ENCODE data around the gene CDC42EP3. TPM values are rescaled to one million over a fixed set of nuclear protein-coding genes. Genes with fewer than 3 reads are reported as not detected.

Gene CDC42EP3
- total RNA-seq, 1 donor from 2014 or later, result 65.5 TPM

DNA sequence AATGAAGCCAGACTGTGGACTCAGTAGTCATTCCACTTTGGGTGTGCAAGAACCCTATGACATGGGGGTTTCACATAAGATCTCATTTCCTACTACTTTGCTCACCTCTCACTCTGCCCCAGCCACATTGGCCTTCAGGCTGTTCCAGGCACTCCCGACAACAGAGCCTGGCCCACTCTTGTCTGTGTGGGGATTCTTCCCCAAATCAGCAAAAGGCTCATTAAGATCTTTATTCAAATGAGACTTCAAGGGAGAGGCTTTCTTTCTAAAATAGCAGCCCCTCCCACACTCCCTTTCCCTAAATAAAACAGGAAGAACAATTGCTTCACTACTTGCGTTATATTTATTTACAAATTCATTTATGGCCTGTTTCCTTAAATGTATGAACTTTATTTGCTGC lies 3.5 kb upstream of the CDC42EP3 start:
- DNase-seq (ENCODE audit: low spot score in 2 of 2), result no peak
- H3K27ac ChIP-seq, result peak overlapping the region in 1 of 2 donors; percentile 86
- intact Hi-C loops (cut with DNase I), result loop anchor here (5.0 kb wide), 4 partner anchors 58 to 258 kb away; no protein-coding TSS in a partner anchor
- H3K27me3 ChIP-seq, result no peaks in the 10 kb centered on the region
- TF ChIP-seq, protein P1, sequence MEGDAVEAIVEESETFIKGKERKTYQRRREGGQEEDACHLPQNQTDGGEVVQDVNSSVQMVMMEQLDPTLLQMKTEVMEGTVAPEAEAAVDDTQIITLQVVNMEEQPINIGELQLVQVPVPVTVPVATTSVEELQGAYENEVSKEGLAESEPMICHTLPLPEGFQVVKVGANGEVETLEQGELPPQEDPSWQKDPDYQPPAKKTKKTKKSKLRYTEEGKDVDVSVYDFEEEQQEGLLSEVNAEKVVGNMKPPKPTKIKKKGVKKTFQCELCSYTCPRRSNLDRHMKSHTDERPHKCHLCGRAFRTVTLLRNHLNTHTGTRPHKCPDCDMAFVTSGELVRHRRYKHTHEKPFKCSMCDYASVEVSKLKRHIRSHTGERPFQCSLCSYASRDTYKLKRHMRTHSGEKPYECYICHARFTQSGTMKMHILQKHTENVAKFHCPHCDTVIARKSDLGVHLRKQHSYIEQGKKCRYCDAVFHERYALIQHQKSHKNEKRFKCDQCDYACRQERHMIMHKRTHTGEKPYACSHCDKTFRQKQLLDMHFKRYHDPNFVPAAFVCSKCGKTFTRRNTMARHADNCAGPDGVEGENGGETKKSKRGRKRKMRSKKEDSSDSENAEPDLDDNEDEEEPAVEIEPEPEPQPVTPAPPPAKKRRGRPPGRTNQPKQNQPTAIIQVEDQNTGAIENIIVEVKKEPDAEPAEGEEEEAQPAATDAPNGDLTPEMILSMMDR (IDR thresholded peaks at IDR 0.05), result no peak
- H3K36me3 ChIP-seq, result no peaks in the 10 kb centered on the region
- H3K4me3 ChIP-seq, result no peak overlapping the region
- no peaks in the 10 kb centered on the region for H3K9me3 ChIP-seq
- peaks cover 0 to 8% of the 10 kb centered on the region in 2 donors for H3K4me1 ChIP-seq

DNA sequence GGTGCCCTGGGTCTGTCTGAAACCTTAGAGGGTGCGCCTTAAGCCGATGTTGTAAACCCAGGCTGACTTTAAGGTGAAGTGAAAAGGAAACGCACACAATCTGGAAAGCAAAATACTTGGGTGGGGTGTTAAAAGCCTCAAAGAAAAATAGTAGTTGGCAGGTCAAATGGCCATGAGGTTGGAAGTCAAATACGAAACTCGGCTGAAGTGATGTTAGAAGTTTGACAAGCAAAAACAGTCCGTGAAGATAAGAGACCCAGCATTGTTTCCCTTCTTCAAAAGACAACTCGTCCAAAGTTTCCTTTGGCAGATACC lies 1.4 kb upstream of the CDC42EP3 start:
- Histone ChIP-seq H3K9me3 (no peaks in the 10 kb centered on the region), H3K27ac (peak overlapping the region; percentile 86 to 97), H3K27me3 (no peaks in the 10 kb centered on the region), H3K36me3 (no peaks in the 10 kb centered on the region), H3K4me1 (peaks cover 0 to 16% of the 10 kb centered on the region in 2 donors), H3K4me3 (peak overlapping the region; percentile 90 to 97)
- intact Hi-C loops (cut with DNase I), result loop anchor here (2.0 to 5.0 kb wide), 5 partner anchors 56 to 256 kb away; no protein-coding TSS in a partner anchor
- TF ChIP-seq, protein P1 (IDR thresholded peaks at IDR 0.05), result no peak
- DNase-seq (ENCODE audit: low spot score in 2 of 2), result no peak

DNA sequence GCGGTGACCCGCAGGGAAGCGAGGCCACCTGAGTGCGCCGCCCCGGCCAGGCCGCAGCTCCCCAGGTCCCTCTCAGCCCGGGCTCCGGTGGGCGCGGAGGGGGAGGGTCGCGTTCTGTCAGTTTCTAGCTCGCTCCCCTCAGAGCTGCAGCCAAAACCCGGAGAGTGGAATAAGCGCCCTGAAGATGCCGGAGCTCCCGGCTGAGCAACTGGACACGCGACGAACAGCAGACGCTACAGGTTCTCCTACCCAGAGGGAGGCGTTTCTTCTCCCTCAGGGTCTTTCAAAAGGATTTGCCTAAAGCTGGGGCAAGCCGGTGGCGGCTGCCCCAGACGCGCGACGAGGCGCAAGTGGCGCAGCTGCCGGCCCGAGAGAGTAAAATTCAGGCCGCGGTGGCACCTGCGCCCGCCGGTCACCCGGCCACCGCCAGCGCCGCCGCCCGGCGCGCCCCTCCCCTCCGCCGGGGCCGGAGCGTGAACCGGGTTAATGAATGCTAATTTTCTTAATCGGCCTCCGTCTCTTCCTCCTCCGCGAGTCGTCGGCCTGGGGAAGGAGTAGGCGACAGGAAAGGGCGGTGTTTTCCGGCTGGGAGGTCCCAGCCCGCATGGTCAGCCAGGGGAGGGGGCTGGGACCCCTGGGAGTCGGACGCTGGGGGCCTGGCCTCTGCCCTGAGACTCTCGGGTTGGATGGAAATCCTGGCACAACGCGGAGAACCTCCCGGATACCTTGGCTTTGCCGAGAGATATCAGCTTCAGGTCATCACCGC lies 845 bp upstream of the CDC42EP3 start:
- no peaks in the 10 kb centered on the region for H3K27me3 ChIP-seq
- H3K4me3 ChIP-seq, result peak overlapping the region; percentile 90 to 97
- H3K36me3 ChIP-seq, result no peaks in the 10 kb centered on the region
- peak; percentile 21 to 82 for DNase-seq (ENCODE audit: low spot score in 2 of 2)
- TF ChIP-seq, protein P1 (IDR thresholded peaks at IDR 0.05), result peak in 1 of 3 experiments; percentile 4
- peak overlapping the region; percentile 86 to 97 for H3K27ac ChIP-seq
- no peaks in the 10 kb centered on the region for H3K9me3 ChIP-seq
- intact Hi-C loops (cut with DNase I), result loop anchor here (2.0 to 5.0 kb wide), 5 partner anchors 55 to 255 kb away; no protein-coding TSS in a partner anchor
- peaks cover 0 to 21% of the 10 kb centered on the region in 2 donors for H3K4me1 ChIP-seq

DNA sequence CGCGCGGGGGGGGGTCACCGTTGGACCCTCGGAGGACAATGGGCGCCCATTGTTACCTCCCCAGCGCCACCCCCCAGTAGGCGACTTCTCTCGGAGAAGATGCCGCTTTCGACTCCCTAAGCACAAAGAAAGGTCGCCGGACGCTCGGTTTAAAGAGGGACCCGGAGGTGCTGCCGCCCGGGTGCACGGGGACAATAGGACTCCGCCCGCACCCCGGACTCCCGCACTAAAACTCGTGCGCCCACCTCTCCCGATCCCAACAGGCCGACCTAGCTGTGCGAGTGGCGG lies 318 bp upstream of the CDC42EP3 start:
- Histone ChIP-seq H3K4me3 (peak overlapping the region; percentile 90 to 97), H3K27me3 (no peaks in the 10 kb centered on the region), H3K9me3 (no peaks in the 10 kb centered on the region), H3K4me1 (peaks cover 2 to 26% of the 10 kb centered on the region in 2 donors), H3K36me3 (peaks cover 0 to 4% of the 10 kb centered on the region in 2 donors), H3K27ac (peak overlapping the region; percentile 86 to 97)
- intact Hi-C loops (cut with DNase I), result loop anchor here (2.0 to 5.0 kb wide), 6 partner anchors 54 to 254 kb away; no protein-coding TSS in a partner anchor
- no peak for DNase-seq (ENCODE audit: low spot score in 2 of 2)
- TF ChIP-seq, protein P1 (IDR thresholded peaks at IDR 0.05), result no peak

DNA sequence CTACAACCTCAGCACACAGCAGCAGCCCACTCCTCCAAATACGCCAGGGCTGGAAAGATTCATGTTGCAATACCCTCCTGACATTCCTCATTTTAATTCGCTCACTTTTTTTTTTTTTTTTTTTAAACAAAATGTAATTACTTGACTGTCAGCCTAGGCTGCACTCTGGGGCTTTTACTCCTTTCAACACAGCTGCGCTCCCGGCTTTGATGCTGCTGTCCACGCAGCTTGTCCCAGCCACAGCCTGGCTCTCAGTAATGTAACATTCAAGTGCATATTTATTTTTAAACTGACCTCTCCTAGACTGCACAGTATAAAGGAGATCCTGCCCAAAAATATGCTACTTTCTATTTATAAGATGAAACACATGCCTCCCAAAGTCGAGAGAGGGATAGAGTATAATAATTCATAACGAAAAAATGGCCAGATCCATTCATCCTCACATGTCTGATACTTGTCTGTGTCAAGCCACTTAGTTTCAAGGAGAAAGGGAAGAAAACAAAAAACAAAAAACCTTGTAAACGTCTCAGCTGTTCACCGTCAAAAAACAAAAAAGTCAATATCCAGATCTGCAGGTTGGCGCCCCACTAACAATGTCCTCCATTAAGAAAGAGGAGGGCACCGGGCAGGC lies 949 bp downstream of the CDC42EP3 start:
- H3K9me3 ChIP-seq, result no peaks in the 10 kb centered on the region
- intact Hi-C loops (cut with DNase I), result loop anchor here (2.0 to 5.0 kb wide), 5 partner anchors 53 to 253 kb away; no protein-coding TSS in a partner anchor
- H3K27me3 ChIP-seq, result no peaks in the 10 kb centered on the region
- TF ChIP-seq, protein P1 (IDR thresholded peaks at IDR 0.05), result no peak
- H3K27ac ChIP-seq, result peak overlapping the region; percentile 86 to 97
- H3K36me3 ChIP-seq, result peaks cover 0 to 4% of the 10 kb centered on the region in 2 donors
- DNase-seq (ENCODE audit: low spot score in 2 of 2), result no peak
- peak overlapping the region; percentile 90 to 97 for H3K4me3 ChIP-seq
- H3K4me1 ChIP-seq, result peaks cover 6 to 39% of the 10 kb centered on the region in 2 donors

Measured in ascending aorta (tissue), 2 donors.